Activated T-helper 1 cell treated with anti-CD3 and anti-CD28 coated beads, Interleukin-12 subunit alpha, Interleukin-12 subunit beta, Interleukin-2, Interleukin-4 antibody, amounts not matched to agents 30 ng/mL and 10 ng/mL and 1 ng/mL, durations not matched to agents 14 hours and 24 hours and 36 hours (primary cell): ENCODE results near the gene REG4. TPM values are rescaled to one million over a fixed set of nuclear protein-coding genes. Genes with fewer than 3 reads are reported as not detected.

Experiments used
- total RNA-seq: library from RNA; stranded (reverse); gene quantifications from 2 replicates; pipeline ENCODE4 v1.2.3, GENCODE V29; 2022

Gene REG4
- total RNA-seq, 1 donor from 2014 or later = 0.34 TPM

Other genes with a start within 250 kb of the REG4 start
- 2.9 and 3.0 TPM in 2 replicates for gene ZNF697, start 163.2 kb downstream of the REG4 start, total RNA-seq
- gene PHGDH, start 99.5 kb downstream of the REG4 start, total RNA-seq = 46.7 and 49.3 TPM in 2 replicates
- not detected in 2 replicates for gene HMGCS2, start 42.6 kb downstream of the REG4 start, total RNA-seq
- not detected in 2 replicates for gene ADAM30, start 85.1 kb upstream of the REG4 start, total RNA-seq